NCI-H2227 (cell line): ENCODE results near the gene UMAD1.

ENCODE experiments used
- DNase-seq: peaks from one replicate; lab custom pipeline; 2025; ENCODE audit not compliant: unreplicated experiment; lab: John Stamatoyannopoulos, UW

UMAD1 gene

GRCh38 chr7:7870555-7870954, 230.0 kb downstream of the UMAD1 start:
- DNase-seq: no peak

- DNase-seq: no peak
Observed at GRCh38 chr7:7876419-7876818, 235.9 kb downstream of the UMAD1 start.

- DNase-seq: no peak
Observed at GRCh38 chr7:7881581-7881980, 241.0 kb downstream of the UMAD1 start.

- DNase-seq: no peak
Observed at GRCh38 chr7:7882888-7883287, 242.3 kb downstream of the UMAD1 start.

- DNase-seq: no peak
Observed at GRCh38 chr7:7883394-7883793, 242.8 kb downstream of the UMAD1 start.

- DNase-seq: no peak
Observed at GRCh38 chr7:7884855-7885254, 244.3 kb downstream of the UMAD1 start.

GRCh38 chr7:7889791-7890568, 249.4 kb downstream of the UMAD1 start:
- no peak for DNase-seq

GRCh38 chr7:7895004-7895650, 254.6 kb downstream of the UMAD1 start:
- no peak for DNase-seq

GRCh38 chr7:7895754-7896153, 255.2 kb downstream of the UMAD1 start:
- DNase-seq: no peak

GRCh38 chr7:7897509-7897908, 257.0 kb downstream of the UMAD1 start:
- DNase-seq: no peak

GRCh38 chr7:7897949-7898515, 257.5 kb downstream of the UMAD1 start:
- no peak for DNase-seq

- no peak for DNase-seq
Observed at GRCh38 chr7:7902845-7903244, 262.3 kb downstream of the UMAD1 start.

GRCh38 chr7:7907306-7907705, 266.8 kb downstream of the UMAD1 start:
- no peak for DNase-seq

GRCh38 chr7:7908622-7909145, 268.1 kb downstream of the UMAD1 start:
- no peak for DNase-seq

- no peak for DNase-seq
Observed at GRCh38 chr7:7909376-7909775, 268.8 kb downstream of the UMAD1 start.

- no peak for DNase-seq
Observed at GRCh38 chr7:7911369-7912123, 271.0 kb downstream of the UMAD1 start.

GRCh38 chr7:7912937-7913336, 272.4 kb downstream of the UMAD1 start:
- peak; percentile 11 for DNase-seq

GRCh38 chr7:7913504-7913903, 273.0 kb downstream of the UMAD1 start:
- DNase-seq: no peak

- no peak for DNase-seq
Observed at GRCh38 chr7:7914547-7914946, 274.0 kb downstream of the UMAD1 start.

- no peak for DNase-seq
Observed at GRCh38 chr7:7916064-7916463, 275.5 kb downstream of the UMAD1 start.

- no peak for DNase-seq
Observed at GRCh38 chr7:7917593-7917992, 277.0 kb downstream of the UMAD1 start.
